Tibial nerve (tissue), 4 donors: Measurements from ENCODE around the gene WDR27. TPM values are rescaled to one million over a fixed set of nuclear protein-coding genes. Genes with fewer than 3 reads are reported as not detected.

ENCODE experiments used
- DNase-seq, 2 donors: peaks; one replicate each; pipeline ENCODE4 v3.0.0-alpha.2; 2019; ENCODE audit warnings: low spot score in 2 of 2
- H3K27ac ChIP-seq, 4 donors: fragments of 200-600 bp; sonication (generic) in 3 of 4; one replicate each; pipeline ENCODE4 v1.5.1; 2017 to 2019; ENCODE audit warnings: mild to moderate bottlenecking in 1 of 4
- H3K27me3 ChIP-seq, 2 donors: fragments of 200-600 bp; sonication (generic) in 1 of 2; one replicate each; pipeline versions ENCODE4 v1.5.1 to v1.6.0; 2017 to 2019
- H3K36me3 ChIP-seq, 3 donors: fragments of 200-600 bp; sonication (generic); one replicate each; pipeline ENCODE4 v1.5.1; 2018 to 2019
- H3K4me1 ChIP-seq, 4 donors: fragments of 200-600 bp; sonication (generic) in 3 of 4; one replicate each; pipeline ENCODE4 v1.5.1; 2017 to 2019
- H3K4me3 ChIP-seq, 4 donors: fragments of 200-600 bp; sonication (generic) in 3 of 4; one replicate each; pipeline ENCODE4 v1.5.1; 2017 to 2019; ENCODE audit warnings: mild to moderate bottlenecking in 1 of 4, moderate library complexity in 1 of 4
- H3K9me3 ChIP-seq, 4 donors: fragments of 200-600 bp; sonication (generic) in 3 of 4; one replicate each; pipeline ENCODE4 v1.5.1; 2017 to 2019
- EP300 ChIP-seq, 2 donors: sonication (generic); formaldehyde crosslinking; IDR thresholded peaks; one replicate each; pipeline ENCODE4 v1.6.1; 2017; ENCODE audit warnings: antibody characterized with exemption in 2 of 2, mild to moderate bottlenecking in 1 of 2
- POLR2A ChIP-seq, 2 donors: fragments of 450-650 bp; IDR thresholded peaks; one replicate each; pipeline ENCODE4 v1.6.1; 2017; ENCODE audit warnings: antibody characterized with exemption in 2 of 2, mild to moderate bottlenecking in 2 of 2, moderate library complexity in 2 of 2
- WGBS, 2 donors: methylation state at CpG; one replicate each; pipeline ENCODE4 v1.1.5; 2018; 5-methylcytosine and 5-hydroxymethylcytosine counted together
- total RNA-seq, 4 donors: library from RNA; depleted of rRNA; stranded (reverse); fragments of >200 nt; gene quantifications; one replicate each; pipeline ENCODE4 v1.1.0, GENCODE V29; 2016
- TF ChIP-seq, protein P1 (sequence below), 5 experiments: fragments of 200-600 bp in 3 of 5; fragments of 450-650 bp in 2 of 5; sonication (generic) in 3 of 5; IDR thresholded peaks; one replicate each; pipeline ENCODE4 v1.5.1; 2016 to 2019; ENCODE audit warnings: antibody characterized with exemption in 5 of 5, mild to moderate bottlenecking in 3 of 5, moderate library complexity in 2 of 5

WDR27 gene
- total RNA-seq, 4 donors from 2014 or later = 33.9 to 57.5 (median 52.5) TPM

DNA sequence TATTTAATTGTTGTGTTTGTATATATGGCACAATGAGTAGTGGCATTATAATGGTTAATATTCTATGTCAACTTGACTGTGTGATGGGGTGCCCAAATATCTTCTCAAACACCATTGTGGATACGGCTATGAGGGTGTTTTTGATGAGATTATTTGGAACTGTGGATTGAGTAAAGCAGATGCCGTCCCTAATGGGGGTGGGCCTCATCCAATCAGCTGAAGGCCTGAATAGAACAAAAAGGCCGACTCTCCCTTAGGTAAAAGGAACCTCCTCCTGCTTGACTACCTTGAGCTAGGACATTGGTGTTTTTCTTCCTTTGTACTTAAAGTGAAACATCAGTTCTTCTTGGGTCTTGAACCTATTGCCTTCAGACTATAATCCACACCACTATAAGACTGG, 207.8 kb downstream of the WDR27 start:
- WGBS, 2 donors = 92 to 93% methylated on average over 3 of the region's 3 CpGs
- TF ChIP-seq EP300 (IDR thresholded peaks at IDR 0.05) (no peak), POLR2A (IDR thresholded peaks at IDR 0.05) (no peak)
- TF ChIP-seq, protein P1, sequence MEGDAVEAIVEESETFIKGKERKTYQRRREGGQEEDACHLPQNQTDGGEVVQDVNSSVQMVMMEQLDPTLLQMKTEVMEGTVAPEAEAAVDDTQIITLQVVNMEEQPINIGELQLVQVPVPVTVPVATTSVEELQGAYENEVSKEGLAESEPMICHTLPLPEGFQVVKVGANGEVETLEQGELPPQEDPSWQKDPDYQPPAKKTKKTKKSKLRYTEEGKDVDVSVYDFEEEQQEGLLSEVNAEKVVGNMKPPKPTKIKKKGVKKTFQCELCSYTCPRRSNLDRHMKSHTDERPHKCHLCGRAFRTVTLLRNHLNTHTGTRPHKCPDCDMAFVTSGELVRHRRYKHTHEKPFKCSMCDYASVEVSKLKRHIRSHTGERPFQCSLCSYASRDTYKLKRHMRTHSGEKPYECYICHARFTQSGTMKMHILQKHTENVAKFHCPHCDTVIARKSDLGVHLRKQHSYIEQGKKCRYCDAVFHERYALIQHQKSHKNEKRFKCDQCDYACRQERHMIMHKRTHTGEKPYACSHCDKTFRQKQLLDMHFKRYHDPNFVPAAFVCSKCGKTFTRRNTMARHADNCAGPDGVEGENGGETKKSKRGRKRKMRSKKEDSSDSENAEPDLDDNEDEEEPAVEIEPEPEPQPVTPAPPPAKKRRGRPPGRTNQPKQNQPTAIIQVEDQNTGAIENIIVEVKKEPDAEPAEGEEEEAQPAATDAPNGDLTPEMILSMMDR (IDR thresholded peaks at IDR 0.05) = no peak
- peaks cover 0 to 24% (median 2%) of the 10 kb centered on the region in 4 donors for H3K9me3 ChIP-seq

DNA sequence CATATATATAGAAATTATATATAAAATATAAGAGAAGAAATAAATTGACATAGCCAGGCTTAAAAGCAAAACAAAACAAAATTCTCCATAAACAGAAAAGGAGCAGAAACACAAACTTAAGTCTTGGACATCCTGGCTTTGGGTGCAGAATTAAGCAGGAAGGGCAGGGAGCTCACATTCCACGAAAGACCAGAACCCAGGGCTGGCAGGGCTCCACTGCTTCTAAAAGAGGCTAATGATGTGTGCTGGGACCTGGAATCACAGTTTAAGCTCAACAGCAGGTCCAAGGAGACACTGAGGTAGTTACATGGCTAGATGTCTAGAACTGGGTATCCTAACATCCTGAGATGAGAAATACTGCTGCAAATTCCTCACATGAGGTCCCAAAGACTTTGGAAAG, 210.3 kb downstream of the WDR27 start:
- H3K4me1 ChIP-seq = peaks cover 0 to 38% (median 3%) of the 10 kb centered on the region in 4 donors
- no peaks in the 10 kb centered on the region for H3K27me3 ChIP-seq
- H3K4me3 ChIP-seq = no peak overlapping the region
- H3K27ac ChIP-seq = peak overlapping the region in 1 of 4 donors; percentile 9
- WGBS, 2 donors = 38 to 69% methylated on average over 1 of the region's 1 CpG
- H3K9me3 ChIP-seq = peaks cover 0 to 11% (median 2%) of the 10 kb centered on the region in 4 donors
- no peak for TF ChIP-seq POLR2A (IDR thresholded peaks at IDR 0.05)
- H3K36me3 ChIP-seq = no peaks in the 10 kb centered on the region
- DNase-seq = no peak

More for the DNA sequence above, 207.8 kb downstream of the WDR27 start:
- H3K4me3 ChIP-seq = no peak overlapping the region
- no peak for DNase-seq
- H3K27me3 ChIP-seq = no peaks in the 10 kb centered on the region
- H3K36me3 ChIP-seq = no peaks in the 10 kb centered on the region
- peaks cover 0 to 26% (median 3%) of the 10 kb centered on the region in 4 donors for H3K4me1 ChIP-seq
- no peak overlapping the region for H3K27ac ChIP-seq

DNA sequence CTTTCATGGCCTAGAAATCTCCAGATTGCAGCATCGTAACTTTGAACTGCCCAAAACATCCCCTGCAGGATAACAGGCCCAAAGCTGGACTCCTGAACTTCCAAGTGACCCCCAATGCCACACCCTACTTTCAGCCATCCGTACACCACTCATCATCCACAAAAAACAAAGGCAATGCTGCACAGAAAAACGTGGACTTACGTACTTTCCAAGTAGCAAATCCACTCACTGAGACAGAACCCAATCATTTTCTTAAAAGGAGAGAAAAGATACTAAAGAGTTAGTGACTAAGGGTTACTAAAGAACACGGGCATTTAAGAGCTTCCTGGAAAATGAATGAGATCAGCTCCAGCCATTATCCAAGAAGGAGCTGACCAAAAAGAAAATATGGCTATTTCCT, 211.0 kb downstream of the WDR27 start:
- TF ChIP-seq, protein P1 (IDR thresholded peaks at IDR 0.05) = no peak
- TF ChIP-seq POLR2A (IDR thresholded peaks at IDR 0.05) (no peak), EP300 (IDR thresholded peaks at IDR 0.05) (no peak)
- H3K4me1 ChIP-seq = peaks cover 0 to 38% (median 3%) of the 10 kb centered on the region in 4 donors
- H3K9me3 ChIP-seq = peaks cover 0 to 5% (median 2%) of the 10 kb centered on the region in 4 donors
- DNase-seq = no peak
- no peak overlapping the region for H3K4me3 ChIP-seq
- no peaks in the 10 kb centered on the region for H3K36me3 ChIP-seq
- WGBS, 2 donors = 46 to 57% methylated on average over 5 of the region's 5 CpGs
- H3K27ac ChIP-seq = peak overlapping the region in 2 of 4 donors; percentile 65 to 70
- no peaks in the 10 kb centered on the region for H3K27me3 ChIP-seq

DNA sequence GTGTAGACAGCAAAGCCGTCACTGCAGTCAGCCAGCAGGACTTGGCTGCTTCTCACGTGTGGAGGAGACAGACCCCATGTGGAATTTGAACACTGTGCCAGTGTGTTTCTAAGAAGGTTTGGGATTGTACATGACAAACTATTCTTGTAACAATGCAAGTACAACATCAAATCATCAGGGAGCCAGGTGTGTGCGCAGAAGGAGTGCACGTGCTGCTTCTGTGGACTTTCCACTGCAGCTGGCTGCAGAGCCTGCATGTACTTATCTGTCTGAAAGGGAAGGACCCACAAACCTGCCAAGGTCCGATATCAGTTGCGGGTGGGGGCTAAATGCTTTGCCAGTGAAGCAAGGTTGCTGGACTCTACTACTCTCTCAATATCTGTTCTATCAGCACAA, 211.6 kb downstream of the WDR27 start:
- WGBS, 2 donors = 61 to 67% methylated on average over 6 of the region's 6 CpGs
- peaks cover 0 to 38% (median 3%) of the 10 kb centered on the region in 4 donors for H3K4me1 ChIP-seq
- H3K27ac ChIP-seq = peak overlapping the region in 2 of 4 donors; percentile 65 to 70
- H3K4me3 ChIP-seq = no peak overlapping the region
- H3K9me3 ChIP-seq = no peaks in the 10 kb centered on the region
- H3K27me3 ChIP-seq = no peaks in the 10 kb centered on the region
- no peaks in the 10 kb centered on the region for H3K36me3 ChIP-seq
- TF ChIP-seq, protein P1 (IDR thresholded peaks at IDR 0.05) = no peak
- no peak for DNase-seq

DNA sequence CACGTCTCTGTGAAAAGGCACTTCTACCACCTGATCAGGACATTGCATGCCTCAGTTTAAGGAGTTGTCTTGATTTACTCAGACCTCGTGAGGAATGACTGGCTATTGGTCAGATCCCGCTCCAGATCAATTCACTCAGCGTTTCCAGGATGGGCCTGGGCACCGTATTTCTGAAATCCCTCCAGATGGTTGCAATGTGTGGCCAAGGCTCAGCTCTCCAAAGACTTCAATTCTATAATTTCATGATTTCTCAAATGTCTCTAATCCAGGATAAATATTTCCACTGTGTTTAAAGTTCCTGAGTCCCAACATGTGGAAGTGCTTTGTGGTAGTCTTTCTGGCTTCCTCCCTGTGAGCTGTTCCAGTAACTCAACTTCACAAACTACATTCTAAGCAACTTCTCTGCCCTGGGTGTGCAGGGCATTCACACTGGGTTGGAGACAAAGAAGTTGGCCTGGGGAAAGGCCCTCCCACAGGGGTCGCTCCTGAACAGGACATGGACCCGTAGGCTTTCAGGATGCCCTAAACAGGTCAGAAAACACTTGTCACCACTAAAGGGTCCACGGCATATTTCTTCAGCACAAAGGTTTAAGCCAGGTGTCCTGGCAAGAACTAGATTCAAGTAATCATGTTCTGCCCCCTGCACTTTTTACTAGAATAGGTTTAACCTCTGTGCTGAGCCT, 212.1 kb downstream of the WDR27 start:
- Histone ChIP-seq H3K9me3 (no peaks in the 10 kb centered on the region), H3K27ac (peak overlapping the region in 2 of 4 donors; percentile 65 to 70), H3K4me1 (peaks cover 0 to 38% (median 3%) of the 10 kb centered on the region in 4 donors), H3K36me3 (no peaks in the 10 kb centered on the region), H3K27me3 (no peaks in the 10 kb centered on the region), H3K4me3 (no peak overlapping the region)
- TF ChIP-seq EP300 (IDR thresholded peaks at IDR 0.05) (no peak), POLR2A (IDR thresholded peaks at IDR 0.05) (no peak)
- TF ChIP-seq, protein P1 (IDR thresholded peaks at IDR 0.05) = no peak
- no peak for DNase-seq
- WGBS, 2 donors = 52 to 72% methylated on average over 8 of the region's 8 CpGs
